CD4-positive, alpha-beta T cell (primary cell): ENCODE results near the gene C21orf58. TPM values are rescaled to one million over a fixed set of nuclear protein-coding genes. Genes with fewer than 3 reads are reported as not detected.
A peak's percentile ranks its signal among the peaks of the same experiment; 100 is the strongest.

ENCODE experiments used
- ATAC-seq: fragments of 200-7000 bp; cut with Tn5 transposase; one replicate; pipeline ENCODE4 v1.10.0; 2022; ENCODE audit warnings: mild to moderate bottlenecking; ENCODE audit not compliant: poor library complexity
- CTCF ChIA-PET: fragments of 350-600 bp; sonication (Branson Sonifier 250); formaldehyde crosslinking; loops from one replicate; lab custom pipeline; 2021; ENCODE audit warnings: antibody characterized with exemption, inconsistent platforms; lab: Charles Lee
- POLR2A ChIA-PET: fragments of 350-600 bp; sonication (Branson Sonifier 250); formaldehyde crosslinking; loops from one replicate; lab custom pipeline; 2021; ENCODE audit warnings: antibody characterized with exemption, inconsistent platforms; lab: Charles Lee
- DNase-seq, 14 experiments: peaks; one replicate each; pipeline ENCODE4 v3.0.0-alpha.2; 2013 to 2020; ENCODE audit warnings: mixed read lengths in 2 of 14
- H3K27ac ChIP-seq, 2 donors: one replicate each; pipeline versions ENCODE4 v1.5.1 to v1.7.0; 2013; ENCODE audit warnings: low read length in 2 of 2, low read depth in 1 of 2, mild to moderate bottlenecking in 1 of 2
- H3K27me3 ChIP-seq, 2 experiments: 1 replicate in 1 of 2; 2 replicates in 1 of 2; pipeline versions ENCODE4 v1.6.1 to v1.7.0; 2013; ENCODE audit warnings: low read length in 2 of 2, control low read depth in 1 of 2, mild to moderate bottlenecking in 1 of 2, moderate library complexity in 1 of 2; ENCODE audit not compliant: insufficient read depth in 2 of 2, control insufficient read depth in 1 of 2
- H3K36me3 ChIP-seq: one replicate; pipeline ENCODE4 v1.6.1; 2013; ENCODE audit warnings: low read length, control low read depth; ENCODE audit not compliant: insufficient read depth
- H3K4me1 ChIP-seq: one replicate; pipeline ENCODE4 v1.6.1; 2013; ENCODE audit warnings: low read length, control low read depth; ENCODE audit not compliant: insufficient read depth
- H3K4me3 ChIP-seq: one replicate; pipeline ENCODE4 v1.5.1; 2013; ENCODE audit warnings: mild to moderate bottlenecking, low read length, moderate library complexity
- H3K9me3 ChIP-seq, 2 experiments: 1 replicate in 1 of 2; 2 replicates in 1 of 2; pipeline versions ENCODE4 v1.6.1 to v1.7.0; 2013; ENCODE audit warnings: low read length in 2 of 2, mild to moderate bottlenecking in 2 of 2, control low read depth in 1 of 2, moderate library complexity in 1 of 2; ENCODE audit not compliant: control insufficient read depth in 1 of 2, insufficient read depth in 1 of 2
- H3K27ac Mint-ChIP-seq: one replicate; pipeline ENCODE4 v1.8.0; 2020; ENCODE audit warnings: mixed read lengths
- H3K27me3 Mint-ChIP-seq: one replicate; pipeline ENCODE4 v1.8.0; 2021; ENCODE audit warnings: mixed read lengths
- H3K36me3 Mint-ChIP-seq: one replicate; pipeline ENCODE4 v1.8.0; 2021; ENCODE audit warnings: low read depth, mixed read lengths
- H3K4me1 Mint-ChIP-seq: one replicate; pipeline ENCODE4 v1.8.0; 2021; ENCODE audit warnings: low read depth, mixed read lengths
- H3K4me3 Mint-ChIP-seq: one replicate; pipeline ENCODE4 v1.8.0; 2020; ENCODE audit warnings: mild to moderate bottlenecking, mixed read lengths
- H3K9me3 Mint-ChIP-seq: one replicate; pipeline ENCODE4 v1.8.0; 2020; ENCODE audit warnings: mixed read lengths
- CTCF ChIP-seq: fragments of 200-600 bp; IDR thresholded peaks from one replicate; pipeline ENCODE4 v1.8.0; 2022; ENCODE audit warnings: antibody characterized with exemption, mild to moderate bottlenecking
- intact Hi-C, 2 experiments: fragments of 100-400 bp; cut with DNase I in 1 of 2; cut with micrococcal nuclease in 1 of 2; formaldehyde crosslinking; loops; one replicate each; pipeline versions ENCODE4 v1.15.1 to v1.9.0; 2023 to 2025; cut with DNase I, micrococcal nuclease
- total RNA-seq, 174 experiments: library from RNA in 2 of 174; stranded (reverse) in 2 of 174; gene quantifications; one replicate each; pipeline ENCODE4 v1.2.3 and lab custom pipeline; 2021 to 2026

The C21orf58 gene
- total RNA-seq, 2 experiments from 2014 or later, result 2.0 to 2.8 TPM

GRCh38 chr21:46371204-46372013, 47.7 kb upstream of the C21orf58 start:
- DNase-seq (no peak), ATAC-seq (no peak)
- CTCF ChIA-PET, result no interaction called here
- H3K4me3 ChIP-seq, result no peak overlapping the region
- H3K27me3 ChIP-seq, result no peaks in the 10 kb centered on the region
- TF ChIP-seq CTCF, result no peak
- no peaks in the 10 kb centered on the region for H3K27me3 Mint-ChIP-seq
- no peak overlapping the region for H3K27ac ChIP-seq
- intact Hi-C loops, result no loop called here
- peaks cover 15% of the 10 kb centered on the region for H3K4me1 Mint-ChIP-seq
- POLR2A ChIA-PET, result no interaction called here
- H3K36me3 ChIP-seq, result peaks cover 14% of the 10 kb centered on the region
- H3K27ac Mint-ChIP-seq, result no peak overlapping the region
- no peak overlapping the region for H3K4me3 Mint-ChIP-seq
- H3K4me1 ChIP-seq, result peaks cover 22% of the 10 kb centered on the region
- H3K9me3 Mint-ChIP-seq, result no peaks in the 10 kb centered on the region
- peaks cover 24% of the 10 kb centered on the region for H3K36me3 Mint-ChIP-seq
- no peaks in the 10 kb centered on the region for H3K9me3 ChIP-seq

- Histone ChIP-seq H3K27me3 (no peaks in the 10 kb centered on the region), H3K27ac (no peak overlapping the region), H3K4me1 (peaks cover 22% of the 10 kb centered on the region), H3K4me3 (no peak overlapping the region), H3K9me3 (no peaks in the 10 kb centered on the region), H3K36me3 (peaks cover 25% of the 10 kb centered on the region)
- no peaks in the 10 kb centered on the region for H3K9me3 Mint-ChIP-seq
- ChIA-PET CTCF (interaction anchor here (0.6 kb wide), 1 partner anchor 155 kb away, joined by 5 read pairs; no protein-coding TSS in a partner anchor), POLR2A (no interaction called here)
- DNase-seq, result no peak
- intact Hi-C loops, result no loop called here
- no peak for TF ChIP-seq CTCF
- H3K4me1 Mint-ChIP-seq, result peaks cover 15% of the 10 kb centered on the region
- no peak overlapping the region for H3K4me3 Mint-ChIP-seq
- peaks cover 32% of the 10 kb centered on the region for H3K36me3 Mint-ChIP-seq
- H3K27ac Mint-ChIP-seq, result peak overlapping the region; percentile 77
- ATAC-seq, result no peak
- no peaks in the 10 kb centered on the region for H3K27me3 Mint-ChIP-seq
These were observed 46.0 kb upstream of the C21orf58 start for GRCh38 chr21:46369520-46370235.

GRCh38 chr21:46368533-46369285, 45.0 kb upstream of the C21orf58 start:
- Mint-ChIP-seq H3K27me3 (no peaks in the 10 kb centered on the region), H3K4me3 (peak overlapping the region; percentile 2), H3K4me1 (peaks cover 15% of the 10 kb centered on the region), H3K9me3 (no peaks in the 10 kb centered on the region), H3K27ac (peak overlapping the region; percentile 77), H3K36me3 (peaks cover 32% of the 10 kb centered on the region)
- intact Hi-C loops, result no loop called here
- Histone ChIP-seq H3K27ac (peak overlapping the region in 1 of 2 donors; percentile 10), H3K4me3 (no peak overlapping the region), H3K9me3 (no peaks in the 10 kb centered on the region), H3K36me3 (peaks cover 33% of the 10 kb centered on the region), H3K27me3 (no peaks in the 10 kb centered on the region), H3K4me1 (peaks cover 22% of the 10 kb centered on the region)
- DNase-seq, result peak in 9 of 14 experiments; percentile 5 to 75 (median 24)
- peak; percentile 83 for ATAC-seq
- POLR2A ChIA-PET, result no interaction called here
- TF ChIP-seq CTCF, result no peak
- CTCF ChIA-PET, result interaction anchor here (0.6 kb wide), 1 partner anchor 301 kb away, joined by 4 read pairs; no protein-coding TSS in a partner anchor
